MM.1S (cell line): ENCODE results near the gene PRUNE2.
"Not testable (repeated sequence)": the region's sequence is repeated elsewhere in the genome, so short reads cannot be mapped to it uniquely, and the experiment has no call there.

Source experiments
- DNase-seq: peaks from one replicate; pipeline ENCODE4 v3.0.0-alpha.2; 2015
- H2AFZ ChIP-seq: fragments of 300-600 bp; sonication (generic); 2 replicates; pipeline ENCODE4 v1.6.0; 2016; ENCODE audit warnings: antibody characterized with exemption, low read length
- H3F3A ChIP-seq: fragments of 300-600 bp; sonication (generic); 2 replicates; pipeline ENCODE4 v1.6.1; 2016; ENCODE audit warnings: mild to moderate bottlenecking, antibody characterized with exemption, low read length, moderate library complexity, mixed read lengths; ENCODE audit not compliant: insufficient read depth
- H3K27ac ChIP-seq: fragments of 300-600 bp; sonication (generic); 2 replicates; pipeline ENCODE4 v1.5.1; 2016; ENCODE audit warnings: mild to moderate bottlenecking, low read length
- H3K27me3 ChIP-seq: fragments of 300-600 bp; sonication (generic); replicated peaks from 2 replicates; pipeline ENCODE4 v1.6.0; 2016; ENCODE audit warnings: low read length; ENCODE audit not compliant: insufficient read depth
- H3K36me3 ChIP-seq: fragments of 300-600 bp; sonication (generic); replicated peaks from 2 replicates; pipeline ENCODE4 v1.6.1; 2016; ENCODE audit warnings: mild to moderate bottlenecking, low read length, mixed read lengths; ENCODE audit not compliant: insufficient read depth
- H3K4me1 ChIP-seq: fragments of 300-600 bp; sonication (generic); 2 replicates; pipeline ENCODE4 v1.6.1; 2016; ENCODE audit warnings: low read length, mixed read lengths
- H3K4me2 ChIP-seq: fragments of 300-600 bp; sonication (generic); 2 replicates; pipeline ENCODE4 v1.6.0; 2016; ENCODE audit warnings: low read depth, low read length
- H3K4me3 ChIP-seq: fragments of 300-600 bp; sonication (generic); 2 replicates; pipeline ENCODE4 v1.5.1; 2016; ENCODE audit warnings: low read length, mixed read lengths
- H3K79me2 ChIP-seq: fragments of 300-600 bp; sonication (generic); 2 replicates; pipeline ENCODE4 v1.6.1; 2016; ENCODE audit warnings: mixed run types, low read length, mixed read lengths
- H3K9ac ChIP-seq: fragments of 300-600 bp; sonication (generic); 2 replicates; pipeline ENCODE4 v1.6.1; 2016; ENCODE audit warnings: low read length, mixed read lengths
- H3K9me2 ChIP-seq: fragments of 300-600 bp; sonication (generic); replicated peaks from 2 replicates; pipeline ENCODE4 v1.6.1; 2016; ENCODE audit warnings: mild to moderate bottlenecking, low read length, mixed read lengths; ENCODE audit not compliant: insufficient read depth
- H3K9me3 ChIP-seq: fragments of 300-600 bp; sonication (generic); replicated peaks from 2 replicates; pipeline ENCODE4 v1.6.1; 2016; ENCODE audit warnings: mild to moderate bottlenecking, low read length, mixed read lengths; ENCODE audit not compliant: insufficient read depth
- H4K20me1 ChIP-seq: fragments of 300-600 bp; sonication (generic); 2 replicates; pipeline ENCODE4 v1.6.1; 2016; ENCODE audit warnings: mild to moderate bottlenecking, low read length, moderate library complexity, mixed read lengths; ENCODE audit not compliant: insufficient read depth
- EZH2 ChIP-seq: fragments of 300-600 bp; sonication (generic); optimal IDR thresholded peaks from 2 replicates; pipeline ENCODE3; 2017; ENCODE audit warnings: low read depth, mild to moderate bottlenecking, antibody characterized with exemption, low read length, mixed read lengths
- EZH2phosphoT487 ChIP-seq: fragments of 300-600 bp; sonication (generic); IDR thresholded peaks from 2 replicates; pipeline ENCODE4 v1.6.1; 2018; ENCODE audit warnings: antibody characterized with exemption, low read length
- TF ChIP-seq, protein P1 (sequence below): fragments of 300-600 bp; sonication (generic); IDR thresholded peaks from 2 replicates; pipeline ENCODE4 v1.5.1; 2016; ENCODE audit warnings: antibody characterized with exemption, low read length, mixed read lengths

Gene PRUNE2, protein sequence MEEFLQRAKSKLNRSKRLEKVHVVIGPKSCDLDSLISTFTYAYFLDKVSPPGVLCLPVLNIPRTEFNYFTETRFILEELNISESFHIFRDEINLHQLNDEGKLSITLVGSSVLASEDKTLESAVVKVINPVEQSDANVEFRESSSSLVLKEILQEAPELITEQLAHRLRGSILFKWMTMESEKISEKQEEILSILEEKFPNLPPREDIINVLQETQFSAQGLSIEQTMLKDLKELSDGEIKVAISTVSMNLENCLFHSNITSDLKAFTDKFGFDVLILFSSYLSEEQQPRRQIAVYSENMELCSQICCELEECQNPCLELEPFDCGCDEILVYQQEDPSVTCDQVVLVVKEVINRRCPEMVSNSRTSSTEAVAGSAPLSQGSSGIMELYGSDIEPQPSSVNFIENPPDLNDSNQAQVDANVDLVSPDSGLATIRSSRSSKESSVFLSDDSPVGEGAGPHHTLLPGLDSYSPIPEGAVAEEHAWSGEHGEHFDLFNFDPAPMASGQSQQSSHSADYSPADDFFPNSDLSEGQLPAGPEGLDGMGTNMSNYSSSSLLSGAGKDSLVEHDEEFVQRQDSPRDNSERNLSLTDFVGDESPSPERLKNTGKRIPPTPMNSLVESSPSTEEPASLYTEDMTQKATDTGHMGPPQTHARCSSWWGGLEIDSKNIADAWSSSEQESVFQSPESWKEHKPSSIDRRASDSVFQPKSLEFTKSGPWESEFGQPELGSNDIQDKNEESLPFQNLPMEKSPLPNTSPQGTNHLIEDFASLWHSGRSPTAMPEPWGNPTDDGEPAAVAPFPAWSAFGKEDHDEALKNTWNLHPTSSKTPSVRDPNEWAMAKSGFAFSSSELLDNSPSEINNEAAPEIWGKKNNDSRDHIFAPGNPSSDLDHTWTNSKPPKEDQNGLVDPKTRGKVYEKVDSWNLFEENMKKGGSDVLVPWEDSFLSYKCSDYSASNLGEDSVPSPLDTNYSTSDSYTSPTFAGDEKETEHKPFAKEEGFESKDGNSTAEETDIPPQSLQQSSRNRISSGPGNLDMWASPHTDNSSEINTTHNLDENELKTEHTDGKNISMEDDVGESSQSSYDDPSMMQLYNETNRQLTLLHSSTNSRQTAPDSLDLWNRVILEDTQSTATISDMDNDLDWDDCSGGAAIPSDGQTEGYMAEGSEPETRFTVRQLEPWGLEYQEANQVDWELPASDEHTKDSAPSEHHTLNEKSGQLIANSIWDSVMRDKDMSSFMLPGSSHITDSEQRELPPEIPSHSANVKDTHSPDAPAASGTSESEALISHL (N-terminal part only)

DNA sequence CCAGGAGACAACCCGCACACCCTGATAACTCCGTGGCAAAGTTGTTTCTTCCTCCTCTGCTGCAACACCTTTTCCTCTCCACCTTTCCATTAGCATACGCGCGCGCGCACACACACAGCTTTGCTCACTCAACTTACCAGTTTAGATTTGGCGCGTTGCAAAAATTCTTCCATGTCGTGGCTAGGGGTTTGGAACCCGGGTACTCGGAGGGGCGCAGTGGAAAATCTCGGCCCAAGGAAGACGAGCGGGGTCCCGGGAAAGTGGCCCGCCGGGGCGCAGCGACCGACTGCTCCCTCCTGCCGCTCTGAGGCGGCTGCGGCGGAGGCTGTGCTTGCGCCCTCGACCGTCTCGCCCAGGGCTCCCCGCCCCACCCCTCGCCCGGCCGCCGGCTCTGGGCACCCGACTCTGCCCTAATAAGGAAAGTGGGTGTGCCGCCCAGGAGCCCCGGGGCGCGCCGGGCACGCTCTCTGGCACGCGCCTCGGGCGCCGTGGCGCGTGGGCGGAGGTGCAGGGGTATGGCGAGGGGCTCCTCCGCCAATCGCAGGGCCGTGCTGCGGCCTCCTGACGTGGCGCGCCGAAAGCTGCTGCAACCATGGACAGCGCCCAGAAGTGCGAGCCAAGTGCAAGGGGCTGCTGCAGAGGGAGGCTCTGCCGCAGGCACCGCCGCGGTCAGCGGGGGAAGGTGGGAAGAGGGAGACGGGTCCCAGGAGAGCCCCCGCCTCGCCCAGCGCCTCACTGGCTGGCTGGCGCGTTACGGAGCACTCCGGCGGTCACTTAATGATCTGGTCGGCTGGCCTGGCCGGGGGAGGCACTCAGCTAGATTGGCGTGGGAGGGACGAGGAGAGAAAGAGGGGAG lies at the start of gene PRUNE2:
Gene PRUNE2, minus strand, starts transcription at position 324 of the 856 bp plus-strand sequence. Its CDS starts 151 bp downstream, at position 173.
- no peaks in the 10 kb centered on the region for H3K27me3 ChIP-seq
- no peak within 1 kb of the TSS for H2AFZ ChIP-seq
- DNase-seq, result no peak
- TF ChIP-seq EZH2phosphoT487 (no peak), EZH2 (no peak)
- TF ChIP-seq, protein P1, sequence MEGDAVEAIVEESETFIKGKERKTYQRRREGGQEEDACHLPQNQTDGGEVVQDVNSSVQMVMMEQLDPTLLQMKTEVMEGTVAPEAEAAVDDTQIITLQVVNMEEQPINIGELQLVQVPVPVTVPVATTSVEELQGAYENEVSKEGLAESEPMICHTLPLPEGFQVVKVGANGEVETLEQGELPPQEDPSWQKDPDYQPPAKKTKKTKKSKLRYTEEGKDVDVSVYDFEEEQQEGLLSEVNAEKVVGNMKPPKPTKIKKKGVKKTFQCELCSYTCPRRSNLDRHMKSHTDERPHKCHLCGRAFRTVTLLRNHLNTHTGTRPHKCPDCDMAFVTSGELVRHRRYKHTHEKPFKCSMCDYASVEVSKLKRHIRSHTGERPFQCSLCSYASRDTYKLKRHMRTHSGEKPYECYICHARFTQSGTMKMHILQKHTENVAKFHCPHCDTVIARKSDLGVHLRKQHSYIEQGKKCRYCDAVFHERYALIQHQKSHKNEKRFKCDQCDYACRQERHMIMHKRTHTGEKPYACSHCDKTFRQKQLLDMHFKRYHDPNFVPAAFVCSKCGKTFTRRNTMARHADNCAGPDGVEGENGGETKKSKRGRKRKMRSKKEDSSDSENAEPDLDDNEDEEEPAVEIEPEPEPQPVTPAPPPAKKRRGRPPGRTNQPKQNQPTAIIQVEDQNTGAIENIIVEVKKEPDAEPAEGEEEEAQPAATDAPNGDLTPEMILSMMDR, result no peak
- no peaks in the 10 kb centered on the region for H3K4me1 ChIP-seq
- H3F3A ChIP-seq, result no peaks in the 10 kb centered on the region
- no peaks in the 10 kb centered on the region for H3K36me3 ChIP-seq
- no peak within 1 kb of the TSS for H3K4me3 ChIP-seq
- no peak within 1 kb of the TSS for H3K27ac ChIP-seq
- H4K20me1 ChIP-seq, result no peaks in the 10 kb centered on the region
- H3K9ac ChIP-seq, result no peak within 1 kb of the TSS
- H3K79me2 ChIP-seq, result no peaks in the 10 kb centered on the region
- no peaks in the 10 kb centered on the region for H3K9me2 ChIP-seq
- no peak within 1 kb of the TSS for H3K4me2 ChIP-seq
- no peaks in the 10 kb centered on the region for H3K9me3 ChIP-seq

DNA sequence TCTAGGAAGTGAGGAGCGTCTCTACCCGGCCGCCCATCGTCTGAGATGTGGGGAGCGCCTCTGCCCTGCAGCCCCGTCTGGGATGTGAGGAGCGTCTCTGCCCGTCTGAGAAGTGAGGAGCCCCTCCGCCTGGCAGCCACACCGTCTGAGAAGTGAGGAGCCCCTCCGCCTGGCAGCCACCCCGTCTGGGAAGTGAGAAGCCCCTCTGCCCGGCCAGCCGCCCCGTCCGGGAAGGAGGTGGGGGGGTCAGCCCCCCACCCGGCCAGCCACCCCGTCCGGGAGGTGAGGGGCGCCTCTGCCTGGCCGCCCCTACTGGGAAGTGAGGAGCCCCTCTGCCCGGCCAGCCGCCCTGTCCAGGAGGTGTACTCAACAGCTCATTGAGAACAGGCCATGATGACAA lies 49.5 kb upstream of the PRUNE2 start:
- not testable (repeated sequence) for H3K27me3 ChIP-seq, H4K20me1 ChIP-seq, H3K36me3 ChIP-seq, H3K4me1 ChIP-seq, H3K4me3 ChIP-seq, H3K9me3 ChIP-seq, H2AFZ ChIP-seq, H3K27ac ChIP-seq, H3K79me2 ChIP-seq, H3F3A ChIP-seq, H3K9me2 ChIP-seq, DNase-seq, H3K4me2 ChIP-seq, H3K9ac ChIP-seq

DNA sequence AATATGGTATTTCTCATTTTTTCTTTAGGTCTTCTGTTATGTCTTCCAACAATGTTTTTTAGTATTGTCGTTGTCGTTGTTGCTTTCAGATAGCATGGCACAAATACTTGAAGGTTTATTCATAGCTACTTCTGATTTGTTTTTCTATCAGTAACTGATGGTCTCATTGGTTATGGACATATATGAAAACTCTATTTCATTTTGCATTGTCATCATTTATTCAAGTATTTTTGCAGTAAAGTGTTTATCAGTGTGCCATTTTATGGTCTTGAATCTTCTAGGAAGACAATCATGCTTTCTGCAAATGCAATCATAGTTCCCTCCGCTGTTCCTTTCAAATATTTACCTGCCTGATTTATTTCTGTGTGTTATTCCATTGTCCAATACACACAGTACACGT lies 44.0 kb upstream of the PRUNE2 start:
- Histone ChIP-seq H4K20me1 (no peaks in the 10 kb centered on the region), H3K9me2 (no peaks in the 10 kb centered on the region), H3K27ac (no peak overlapping the region), H3K4me2 (no peak overlapping the region), H3K4me1 (no peaks in the 10 kb centered on the region), H2AFZ (no peak overlapping the region), H3K4me3 (no peak overlapping the region), H3K36me3 (no peaks in the 10 kb centered on the region), H3K27me3 (no peaks in the 10 kb centered on the region), H3F3A (no peaks in the 10 kb centered on the region), H3K9ac (no peak overlapping the region), H3K9me3 (no peaks in the 10 kb centered on the region), H3K79me2 (no peaks in the 10 kb centered on the region)
- DNase-seq, result no peak
- TF ChIP-seq, protein P1, result no peak
- no peak for TF ChIP-seq EZH2
- no peak for TF ChIP-seq EZH2phosphoT487
